Parathyroid adenoma (tissue), 2 donors: ENCODE data around the gene SLC25A51.

ENCODE experiments used
- H2AFZ ChIP-seq: fragments of 300-600 bp; sonication (generic); one replicate; pipeline ENCODE4 v1.7.0; 2017; ENCODE audit warnings: antibody characterized with exemption, mild to moderate bottlenecking
- H3K27ac ChIP-seq: fragments of 300-600 bp; sonication (generic); one replicate; pipeline ENCODE4 v1.7.0; 2017
- H3K27me3 ChIP-seq: fragments of 300-600 bp; sonication (generic); one replicate; pipeline ENCODE4 v1.7.0; 2017; ENCODE audit warnings: low read length; ENCODE audit not compliant: control insufficient read depth, insufficient read depth
- H3K36me3 ChIP-seq: fragments of 300-600 bp; sonication (generic); one replicate; pipeline ENCODE4 v1.7.0; 2017; ENCODE audit warnings: low read length; ENCODE audit not compliant: control insufficient read depth, insufficient read depth
- H3K4me1 ChIP-seq: fragments of 300-600 bp; sonication (generic); one replicate; pipeline ENCODE4 v1.7.0; 2017; ENCODE audit warnings: control low read depth
- H3K4me2 ChIP-seq: fragments of 300-600 bp; sonication (generic); one replicate; pipeline ENCODE4 v1.7.0; 2017; ENCODE audit warnings: low read length
- H3K4me3 ChIP-seq: fragments of 300-600 bp; sonication (generic); one replicate; pipeline ENCODE4 v1.7.0; 2017; ENCODE audit warnings: low read depth, low read length
- H3K79me2 ChIP-seq: fragments of 300-600 bp; sonication (generic); one replicate; pipeline ENCODE4 v1.7.0; 2017; ENCODE audit warnings: control low read depth
- H3K9ac ChIP-seq: fragments of 300-600 bp; sonication (generic); one replicate; pipeline ENCODE4 v1.7.0; 2017; ENCODE audit warnings: mild to moderate bottlenecking
- H3K9me3 ChIP-seq: fragments of 300-600 bp; sonication (generic); one replicate; pipeline ENCODE4 v1.7.0; 2017; ENCODE audit warnings: low read length; ENCODE audit not compliant: control insufficient read depth
- CTCF ChIP-seq: fragments of 300-600 bp; sonication (generic); IDR thresholded peaks from one replicate; pipeline ENCODE4 v1.7.0; 2017; ENCODE audit warnings: antibody characterized with exemption, mild to moderate bottlenecking
- donor health status: primary hyperparathyroidism.

Gene SLC25A51

DNA sequence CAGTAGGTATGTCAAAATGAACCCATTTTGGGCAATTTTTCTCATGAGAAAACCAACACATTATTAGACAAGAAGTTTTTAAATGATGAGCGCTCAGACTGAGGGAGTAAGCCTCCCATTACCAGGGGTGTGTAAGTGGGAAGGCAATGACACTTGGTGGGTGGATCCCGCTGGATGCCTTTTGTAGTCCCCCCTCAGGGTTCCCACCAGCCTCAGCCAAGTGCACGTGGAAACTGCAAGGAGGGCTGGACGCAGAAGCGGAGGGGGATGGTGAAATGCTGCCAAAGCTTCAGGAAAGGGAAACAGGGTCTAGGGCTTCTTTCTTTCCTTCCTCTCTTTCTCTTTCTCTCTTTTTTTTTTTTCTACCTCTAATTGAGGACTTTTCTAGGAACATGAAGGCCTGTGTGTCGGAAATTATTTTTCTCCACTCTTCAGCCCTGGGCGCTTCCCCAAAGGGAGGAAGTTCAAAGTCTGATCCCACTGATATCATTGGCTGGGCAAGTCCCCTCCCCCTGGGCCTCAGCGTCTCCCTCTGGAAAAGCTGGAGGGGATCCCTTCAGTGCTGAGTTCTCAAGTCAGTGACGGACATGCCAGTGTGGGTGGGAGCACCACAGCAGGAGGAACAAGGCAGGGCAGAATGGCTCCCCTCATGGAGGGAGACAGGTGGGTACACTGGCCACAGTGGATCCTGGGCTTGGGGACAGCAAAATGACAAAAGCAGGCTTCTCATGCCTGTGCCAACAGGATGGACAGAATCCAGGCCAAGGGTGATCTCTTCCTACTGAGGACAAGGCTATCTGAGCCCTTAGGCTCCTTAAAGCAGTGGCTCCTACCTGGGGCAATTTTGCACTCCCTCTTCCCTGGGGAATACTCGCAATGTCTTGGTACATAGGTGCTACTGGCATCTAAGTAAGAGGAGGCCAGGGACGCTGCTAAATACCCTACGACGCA is 23.9 kb upstream of the SLC25A51 start:
- no peak for TF ChIP-seq CTCF
- Histone ChIP-seq H3K4me2 (no peak overlapping the region), H3K4me1 (no peaks in the 10 kb centered on the region), H3K79me2 (no peaks in the 10 kb centered on the region), H3K9me3 (no peaks in the 10 kb centered on the region), H3K27me3 (no peaks in the 10 kb centered on the region), H3K9ac (no peak overlapping the region), H3K4me3 (no peak overlapping the region), H3K27ac (no peak overlapping the region), H3K36me3 (no peaks in the 10 kb centered on the region), H2AFZ (no peak overlapping the region)

DNA sequence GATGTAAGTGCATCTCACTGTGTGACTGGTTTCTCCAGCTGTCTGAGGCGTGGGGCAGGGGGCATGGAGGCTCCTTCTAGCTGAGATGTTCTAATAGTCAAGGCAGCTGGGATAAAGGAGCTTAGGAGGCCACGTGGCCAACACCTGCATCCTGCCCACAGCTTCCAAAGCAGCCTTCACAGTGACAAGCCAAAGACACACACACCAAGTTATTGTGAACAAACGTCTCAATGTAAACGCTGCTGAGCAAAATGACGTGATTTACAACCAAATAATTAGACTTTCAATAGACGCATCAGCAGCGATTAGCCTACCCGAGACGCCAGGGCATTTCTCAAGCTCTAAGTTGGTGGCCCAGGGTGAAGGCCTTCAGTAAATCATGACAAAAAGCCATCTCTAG is 23.2 kb upstream of the SLC25A51 start:
- Histone ChIP-seq H3K9me3 (no peaks in the 10 kb centered on the region), H3K27ac (no peak overlapping the region), H3K4me3 (no peak overlapping the region), H3K79me2 (no peaks in the 10 kb centered on the region), H3K4me1 (no peaks in the 10 kb centered on the region), H3K9ac (no peak overlapping the region), H3K27me3 (no peaks in the 10 kb centered on the region), H3K4me2 (no peak overlapping the region), H2AFZ (no peak overlapping the region), H3K36me3 (no peaks in the 10 kb centered on the region)
- TF ChIP-seq CTCF, result no peak

- no peaks in the 10 kb centered on the region for H3K36me3 ChIP-seq
- H3K4me3 ChIP-seq, result no peak overlapping the region
- no peaks in the 10 kb centered on the region for H3K27me3 ChIP-seq
- H2AFZ ChIP-seq, result no peak overlapping the region
- H3K4me1 ChIP-seq, result no peaks in the 10 kb centered on the region
- H3K9me3 ChIP-seq, result no peaks in the 10 kb centered on the region
- TF ChIP-seq CTCF, result no peak
- H3K27ac ChIP-seq, result no peak overlapping the region
- no peak overlapping the region for H3K4me2 ChIP-seq
- no peak overlapping the region for H3K9ac ChIP-seq
- H3K79me2 ChIP-seq, result no peaks in the 10 kb centered on the region
Measured at GRCh38 chr9:37926737-37927118, 22.8 kb upstream of the SLC25A51 start.

GRCh38 chr9:37925786-37926736 is 22.1 kb upstream of the SLC25A51 start:
- H3K36me3 ChIP-seq, result no peaks in the 10 kb centered on the region
- TF ChIP-seq CTCF, result no peak
- no peak overlapping the region for H3K9ac ChIP-seq
- no peaks in the 10 kb centered on the region for H3K79me2 ChIP-seq
- no peak overlapping the region for H3K4me3 ChIP-seq
- H3K9me3 ChIP-seq, result no peaks in the 10 kb centered on the region
- no peak overlapping the region for H3K4me2 ChIP-seq
- no peaks in the 10 kb centered on the region for H3K27me3 ChIP-seq
- H3K4me1 ChIP-seq, result no peaks in the 10 kb centered on the region
- H2AFZ ChIP-seq, result no peak overlapping the region
- no peak overlapping the region for H3K27ac ChIP-seq
